Upper lobe of right lung (tissue), 1 donor: ENCODE results near the gene CYLD. TPM values are rescaled to one million over a fixed set of nuclear protein-coding genes. Genes with fewer than 3 reads are reported as not detected.

ENCODE experiments used
- ATAC-seq: fragments of 200-7000 bp; cut with Tn5 transposase; one replicate; pipeline ENCODE4 v1.9.1; 2020; ENCODE audit warnings: mild to moderate bottlenecking, moderate library complexity
- DNase-seq: peaks from one replicate; pipeline ENCODE4 v3.0.0-alpha.2; 2020
- H3K27ac ChIP-seq: fragments of 200-600 bp; one replicate; pipeline ENCODE4 v1.8.0; 2022
- H3K27me3 ChIP-seq: fragments of 200-600 bp; one replicate; pipeline ENCODE4 v1.8.0; 2022; ENCODE audit warnings: mild to moderate bottlenecking
- H3K36me3 ChIP-seq: fragments of 200-600 bp; one replicate; pipeline ENCODE4 v1.8.0; 2022
- H3K4me1 ChIP-seq: fragments of 200-600 bp; one replicate; pipeline ENCODE4 v1.8.0; 2022
- H3K4me3 ChIP-seq: fragments of 200-600 bp; one replicate; pipeline ENCODE4 v1.8.0; 2022; ENCODE audit warnings: mild to moderate bottlenecking
- H3K9me3 ChIP-seq: fragments of 200-600 bp; one replicate; pipeline ENCODE4 v1.8.0; 2022
- CTCF ChIP-seq: fragments of 200-600 bp; IDR thresholded peaks from one replicate; pipeline ENCODE4 v1.8.0; 2022; ENCODE audit warnings: antibody characterized with exemption
- intact Hi-C: fragments of 100-400 bp; cut with DNase I; formaldehyde crosslinking; loops from one replicate; pipeline ENCODE4 v1.11.0; 2022
- total RNA-seq: library from RNA; stranded (reverse); fragmentation: NEBNext Ultra II Directional; extraction: Animal tissue kit (Norgen Biotek cat#: 25700); gene quantifications from one replicate; pipeline ENCODE4 v1.2.1, GENCODE V29; 2021
- donor health status: DM: no; HTN: yes; CAD: no; lungs with severe emphysema.

Gene CYLD
- total RNA-seq, 1 donor from 2014 or later = 48.3 TPM

GRCh38 chr16:50696126-50696525 is 45.8 kb upstream of the CYLD start:
- Histone ChIP-seq H3K9me3 (no peaks in the 10 kb centered on the region), H3K4me1 (peaks cover 36% of the 10 kb centered on the region), H3K4me3 (no peak overlapping the region), H3K36me3 (no peaks in the 10 kb centered on the region), H3K27ac (peak overlapping the region; percentile 77), H3K27me3 (no peaks in the 10 kb centered on the region)
- no peak for TF ChIP-seq CTCF
- DNase-seq = no peak
- ATAC-seq = no peak
- intact Hi-C loops = no loop called here

GRCh38 chr16:50696575-50697420 is 45.1 kb upstream of the CYLD start:
- TF ChIP-seq CTCF = no peak
- H3K4me1 ChIP-seq = peaks cover 36% of the 10 kb centered on the region
- H3K36me3 ChIP-seq = no peaks in the 10 kb centered on the region
- no peak overlapping the region for H3K4me3 ChIP-seq
- no peaks in the 10 kb centered on the region for H3K9me3 ChIP-seq
- intact Hi-C loops = no loop called here
- DNase-seq = peak; percentile 89
- H3K27ac ChIP-seq = peak overlapping the region; percentile 77
- peak; percentile 79 for ATAC-seq
- H3K27me3 ChIP-seq = no peaks in the 10 kb centered on the region

- intact Hi-C loops = no loop called here
- Histone ChIP-seq H3K36me3 (no peaks in the 10 kb centered on the region), H3K4me1 (peaks cover 36% of the 10 kb centered on the region), H3K9me3 (no peaks in the 10 kb centered on the region), H3K4me3 (peak overlapping the region; percentile 48), H3K27ac (peak overlapping the region; percentile 77), H3K27me3 (no peaks in the 10 kb centered on the region)
- DNase-seq = no peak
- ATAC-seq = no peak
- no peak for TF ChIP-seq CTCF
Observed at GRCh38 chr16:50697421-50697715, 44.5 kb upstream of the CYLD start.

GRCh38 chr16:50697881-50698767 is 43.8 kb upstream of the CYLD start:
- H3K9me3 ChIP-seq = no peaks in the 10 kb centered on the region
- H3K27me3 ChIP-seq = no peaks in the 10 kb centered on the region
- peak overlapping the region; percentile 48 for H3K4me3 ChIP-seq
- H3K36me3 ChIP-seq = no peaks in the 10 kb centered on the region
- peak overlapping the region; percentile 77 for H3K27ac ChIP-seq
- ATAC-seq (peak; percentile 64), DNase-seq (no peak)
- H3K4me1 ChIP-seq = peaks cover 36% of the 10 kb centered on the region
- TF ChIP-seq CTCF = no peak
- intact Hi-C loops = no loop called here

- Histone ChIP-seq H3K27me3 (no peaks in the 10 kb centered on the region), H3K4me3 (no peak overlapping the region), H3K27ac (no peak overlapping the region), H3K9me3 (peaks cover 7% of the 10 kb centered on the region), H3K36me3 (no peaks in the 10 kb centered on the region), H3K4me1 (peaks cover 30% of the 10 kb centered on the region)
- TF ChIP-seq CTCF = no peak
- intact Hi-C loops = no loop called here
- ATAC-seq (peak; percentile 13), DNase-seq (no peak)
Observed at GRCh38 chr16:50699326-50700159, 42.3 kb upstream of the CYLD start.
